Stimulated activated CD4-positive, alpha-beta T cell treated with anti-CD3 and anti-CD28 coated beads, Interleukin-15, amount 100 ng/mL, for 24 hours (primary cell): Measurements from ENCODE around the gene RIPK1.
"Not testable (repeated sequence)": the region's sequence is repeated elsewhere in the genome, so short reads cannot be mapped to it uniquely, and the experiment has no call there.

Source experiments
- DNase-seq: peaks from one replicate; pipeline ENCODE4 v3.0.0-alpha.2; 2020

The RIPK1 gene

GRCh38 chr6:3137057-3137777, 68.9 kb downstream of the RIPK1 start:
- DNase-seq = no peak

GRCh38 chr6:3137873-3138272, 69.6 kb downstream of the RIPK1 start:
- DNase-seq = not testable (repeated sequence)

GRCh38 chr6:3138341-3138740, 70.0 kb downstream of the RIPK1 start:
- DNase-seq = no peak

GRCh38 chr6:3139090-3139903, 71.0 kb downstream of the RIPK1 start:
- DNase-seq = no peak

GRCh38 chr6:3140201-3140600, 71.9 kb downstream of the RIPK1 start:
- DNase-seq = no peak

- no peak for DNase-seq
Measured at GRCh38 chr6:3142536-3142935, 74.2 kb downstream of the RIPK1 start.

- no peak for DNase-seq
Measured at GRCh38 chr6:3143158-3143557, 74.9 kb downstream of the RIPK1 start.

- no peak for DNase-seq
Measured at GRCh38 chr6:3144571-3144970, 76.3 kb downstream of the RIPK1 start.

- no peak for DNase-seq
Measured at GRCh38 chr6:3147914-3148757, 79.8 kb downstream of the RIPK1 start.

- DNase-seq = no peak
Measured at GRCh38 chr6:3151691-3152090, 83.4 kb downstream of the RIPK1 start.

- DNase-seq = no peak
Measured at GRCh38 chr6:3152689-3153088, 84.4 kb downstream of the RIPK1 start.

- not testable (repeated sequence) for DNase-seq
Measured at GRCh38 chr6:3155416-3155815, 87.1 kb downstream of the RIPK1 start.

GRCh38 chr6:3156184-3157130, 88.2 kb downstream of the RIPK1 start:
- DNase-seq = peak; percentile 24

GRCh38 chr6:3157131-3157933, 89.0 kb downstream of the RIPK1 start, which contains the start of gene TUBB2A:
TUBB2A (minus strand) TSS chr6:3157544; CDS start chr6:3157463, 81 bp downstream.
- DNase-seq = peak; percentile 87

GRCh38 chr6:3159805-3160781, 91.8 kb downstream of the RIPK1 start:
- DNase-seq = peak; percentile 62

- DNase-seq = no peak
Measured at GRCh38 chr6:3162067-3162497, 93.8 kb downstream of the RIPK1 start.

- DNase-seq = peak; percentile 66
Measured at GRCh38 chr6:3162565-3163247, 94.4 kb downstream of the RIPK1 start.

GRCh38 chr6:3163248-3163594, 94.9 kb downstream of the RIPK1 start:
- no peak for DNase-seq

- DNase-seq = no peak
Measured at GRCh38 chr6:3164388-3164787, 96.1 kb downstream of the RIPK1 start.
